ENCODE results near the gene TMEM123. TPM values are rescaled to one million over a fixed set of nuclear protein-coding genes. Genes with fewer than 3 reads are reported as not detected.

TMEM123 gene
- total and polyA plus RNA-seq, 7 donors, result 37.2 to 232 (median 140) TPM

GRCh38 chr11:102489186-102490145, 36.9 kb upstream of the TMEM123 start:
- Histone ChIP-seq H3K9me3 (no peaks in the 10 kb centered on the region), H3K36me3 (no peaks in the 10 kb centered on the region), H3K4me3 (no peak overlapping the region), H3K4me1 (no peaks in the 10 kb centered on the region), H3K27ac (no peak overlapping the region), H3K27me3 (no peaks in the 10 kb centered on the region)
- WGBS, 2 donors, result 73 to 76% methylated on average over 5 of the region's 5 CpGs
- TF ChIP-seq EP300 (IDR thresholded peaks at IDR 0.05) (no peak), CTCF (IDR thresholded peaks at IDR 0.05) (no peak), POLR2AphosphoS5 (IDR thresholded peaks at IDR 0.05) (no peak), POLR2A (IDR thresholded peaks at IDR 0.05) (no peak)
- intact Hi-C loops (cut with DNase I), result loop anchor here (5.0 kb wide), 2 partner anchors 178 to 202 kb away; no protein-coding TSS in a partner anchor
- DNase-seq, result no peak

- Histone ChIP-seq H3K4me3 (no peak overlapping the region), H3K27ac (no peak overlapping the region), H3K27me3 (no peaks in the 10 kb centered on the region), H3K36me3 (no peaks in the 10 kb centered on the region), H3K4me1 (no peaks in the 10 kb centered on the region), H3K9me3 (no peaks in the 10 kb centered on the region)
- TF ChIP-seq CTCF (IDR thresholded peaks at IDR 0.05) (no peak), EP300 (IDR thresholded peaks at IDR 0.05) (no peak), POLR2A (IDR thresholded peaks at IDR 0.05) (no peak), POLR2AphosphoS5 (IDR thresholded peaks at IDR 0.05) (no peak)
- intact Hi-C loops (cut with DNase I), result no loop called here
- DNase-seq, result no peak
- 84 to 91% methylated on average over 3 of the region's 3 CpGs for WGBS, 2 donors
Observed at GRCh38 chr11:102488208-102488607, 35.6 kb upstream of the TMEM123 start.

- WGBS, 2 donors, result 79 to 92% methylated on average over 1 of the region's 1 CpG
Observed at GRCh38 chr11:102487214-102487613, 34.6 kb upstream of the TMEM123 start.

GRCh38 chr11:102486584-102486983, 34.0 kb upstream of the TMEM123 start:
- intact Hi-C loops (cut with DNase I), result no loop called here
- peaks cover 0 to 7% (median 0%) of the 10 kb centered on the region in 4 donors for H3K4me1 ChIP-seq
- no peak overlapping the region for H3K4me3 ChIP-seq
- WGBS, 2 donors, result 71 to 88% methylated on average over 2 of the region's 2 CpGs
- no peaks in the 10 kb centered on the region for H3K9me3 ChIP-seq
- no peak overlapping the region for H3K27ac ChIP-seq
- TF ChIP-seq EP300 (IDR thresholded peaks at IDR 0.05), result no peak
- TF ChIP-seq POLR2A (IDR thresholded peaks at IDR 0.05), result no peak
- TF ChIP-seq CTCF (IDR thresholded peaks at IDR 0.05), result no peak
- TF ChIP-seq POLR2AphosphoS5 (IDR thresholded peaks at IDR 0.05), result no peak
- no peaks in the 10 kb centered on the region for H3K36me3 ChIP-seq
- DNase-seq, result no peak
- H3K27me3 ChIP-seq, result no peaks in the 10 kb centered on the region

More at GRCh38 chr11:102487214-102487613, 34.6 kb upstream of the TMEM123 start:
- intact Hi-C loops (cut with DNase I), result no loop called here
- H3K4me1 ChIP-seq, result peaks cover 0 to 7% (median 0%) of the 10 kb centered on the region in 4 donors
- H3K9me3 ChIP-seq, result no peaks in the 10 kb centered on the region
- no peak overlapping the region for H3K4me3 ChIP-seq
- no peak for TF ChIP-seq EP300 (IDR thresholded peaks at IDR 0.05)
- no peak for TF ChIP-seq POLR2AphosphoS5 (IDR thresholded peaks at IDR 0.05)
- no peak for TF ChIP-seq POLR2A (IDR thresholded peaks at IDR 0.05)
- TF ChIP-seq CTCF (IDR thresholded peaks at IDR 0.05), result no peak
- no peak for DNase-seq
- no peaks in the 10 kb centered on the region for H3K27me3 ChIP-seq
- H3K36me3 ChIP-seq, result no peaks in the 10 kb centered on the region
- H3K27ac ChIP-seq, result no peak overlapping the region

Measured in sigmoid colon (tissue), 7 donors.